Fibroblast of villous mesenchyme (primary cell): Measurements from ENCODE around the gene SPACA4. TPM values are rescaled to one million over a fixed set of nuclear protein-coding genes. Genes with fewer than 3 reads are reported as not detected.

ENCODE experiments used
- DNase-seq: peaks from one replicate; pipeline ENCODE4 v3.0.0-alpha.2; 2010; ENCODE audit warnings: low read depth
- H3K4me3 ChIP-seq: 2 replicates; pipeline ENCODE4 v1.5.1; 2011; ENCODE audit warnings: low read depth, mild to moderate bottlenecking, low read length
- CTCF ChIP-seq: IDR thresholded peaks from 2 replicates; pipeline ENCODE4 v1.5.1; 2012; ENCODE audit warnings: low read depth, mild to moderate bottlenecking, low read length; ENCODE audit not compliant: insufficient read depth
- total RNA-seq: library from RNA; depleted of rRNA; stranded (reverse); fragments of >200 nt; gene quantifications from 2 replicates; pipeline ENCODE4 v1.2.3, GENCODE V29; 2012

The SPACA4 gene
- total RNA-seq, 1 donor: not detected

GRCh38 chr19:48614436-48615230 is 8.1 kb downstream of the SPACA4 start, which contains the start of gene FAM83E:
TSS of gene FAM83E (minus strand) at chr19:48615076. CDS start at chr19:48613372, 1,704 bp downstream.
- TF ChIP-seq CTCF: no peak
- no peak within 1 kb of the TSS for H3K4me3 ChIP-seq
- no peak for DNase-seq

- no peak for TF ChIP-seq CTCF
- H3K4me3 ChIP-seq: no peak overlapping the region
- DNase-seq: no peak
Measured at GRCh38 chr19:48615231-48616040, 8.9 kb downstream of the SPACA4 start.

DNA sequence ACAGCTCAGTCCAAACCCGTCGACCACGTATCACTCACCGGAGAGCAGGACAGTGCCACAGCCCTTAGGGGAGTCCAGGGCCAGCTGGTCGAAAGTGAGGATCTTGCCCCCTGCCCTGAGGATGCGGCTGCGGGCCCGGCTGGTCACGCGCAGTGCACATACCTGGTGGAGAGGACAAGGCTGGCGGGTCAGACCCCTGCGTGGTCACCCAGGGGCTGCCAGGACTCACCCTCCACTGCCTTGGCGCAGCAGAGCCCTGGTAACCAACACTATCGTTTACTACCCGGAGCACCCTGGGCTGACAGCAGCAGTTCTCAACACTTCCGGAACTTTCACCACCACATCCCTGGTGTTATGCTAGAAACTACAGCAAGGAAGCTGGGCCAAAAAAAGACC is 9.5 kb downstream of the SPACA4 start:
- no peak for TF ChIP-seq CTCF
- no peak overlapping the region for H3K4me3 ChIP-seq
- no peak for DNase-seq

DNA sequence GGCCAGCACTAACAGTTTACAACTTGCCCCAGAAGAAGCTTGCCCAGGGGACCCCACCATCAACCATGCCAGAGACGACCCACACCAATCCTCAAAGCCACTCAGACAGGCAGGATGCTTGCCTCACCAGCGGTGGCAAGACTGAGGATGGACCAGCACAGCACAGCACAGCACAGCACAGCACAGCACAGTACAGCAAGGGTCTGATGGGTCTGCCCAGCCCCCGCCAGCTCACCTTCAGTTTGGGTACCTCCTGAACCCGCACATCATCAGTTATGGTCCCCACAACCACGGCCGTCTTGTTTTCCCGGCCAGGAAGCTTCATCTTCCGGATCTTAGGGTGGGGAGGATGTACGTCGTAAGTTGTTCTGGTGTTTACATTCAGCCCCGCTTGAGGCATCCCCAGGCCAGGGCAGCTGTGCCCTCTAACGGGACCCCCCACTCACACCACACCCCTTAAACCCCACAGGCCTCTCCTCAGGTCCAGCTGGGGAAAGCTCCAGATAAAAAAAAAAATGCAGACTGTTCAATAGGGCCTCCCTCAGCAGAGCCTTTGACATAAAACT is 10.0 kb downstream of the SPACA4 start:
- peak overlapping the region; percentile 93 for H3K4me3 ChIP-seq
- DNase-seq: no peak
- TF ChIP-seq CTCF: no peak

DNA sequence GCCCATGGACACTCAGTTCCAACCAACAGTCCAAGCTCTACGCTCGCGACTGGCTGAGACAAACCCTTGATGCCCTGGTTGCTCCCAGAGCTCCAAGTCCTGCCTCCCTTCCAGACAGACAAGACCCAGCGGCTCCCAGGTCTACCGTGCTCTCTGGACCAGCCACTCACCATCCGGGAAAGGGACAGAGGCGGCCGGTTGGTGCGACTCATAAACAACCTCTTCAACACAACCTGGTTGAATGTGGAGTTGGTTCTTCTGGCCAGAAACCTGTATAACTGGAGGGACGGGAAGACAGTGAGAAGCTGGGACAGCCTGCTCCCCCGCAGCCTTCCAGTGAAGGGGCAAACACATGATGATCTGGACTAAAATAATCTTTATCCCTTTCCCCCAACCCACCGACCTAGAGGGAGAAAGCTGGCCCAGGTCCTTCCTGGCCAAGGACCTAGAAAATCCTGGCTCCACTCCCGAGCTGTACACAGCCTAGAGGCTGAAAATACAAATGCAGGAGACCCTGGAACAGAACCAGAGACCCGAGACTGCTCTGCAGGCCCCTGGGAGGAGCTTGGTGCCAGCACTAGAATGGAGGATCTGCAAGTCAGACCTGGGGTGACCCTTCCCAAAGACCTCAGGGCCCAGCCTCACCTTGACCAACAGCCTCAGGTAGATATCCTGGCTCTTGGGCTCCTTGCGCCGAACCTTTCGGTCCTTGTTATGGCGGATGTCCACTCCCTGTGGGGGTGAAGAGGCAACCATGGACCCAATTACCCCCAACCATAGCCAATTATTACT is 10.8 kb downstream of the SPACA4 start:
- no peak for DNase-seq
- peak overlapping the region; percentile 93 for H3K4me3 ChIP-seq
- TF ChIP-seq CTCF: no peak

DNA sequence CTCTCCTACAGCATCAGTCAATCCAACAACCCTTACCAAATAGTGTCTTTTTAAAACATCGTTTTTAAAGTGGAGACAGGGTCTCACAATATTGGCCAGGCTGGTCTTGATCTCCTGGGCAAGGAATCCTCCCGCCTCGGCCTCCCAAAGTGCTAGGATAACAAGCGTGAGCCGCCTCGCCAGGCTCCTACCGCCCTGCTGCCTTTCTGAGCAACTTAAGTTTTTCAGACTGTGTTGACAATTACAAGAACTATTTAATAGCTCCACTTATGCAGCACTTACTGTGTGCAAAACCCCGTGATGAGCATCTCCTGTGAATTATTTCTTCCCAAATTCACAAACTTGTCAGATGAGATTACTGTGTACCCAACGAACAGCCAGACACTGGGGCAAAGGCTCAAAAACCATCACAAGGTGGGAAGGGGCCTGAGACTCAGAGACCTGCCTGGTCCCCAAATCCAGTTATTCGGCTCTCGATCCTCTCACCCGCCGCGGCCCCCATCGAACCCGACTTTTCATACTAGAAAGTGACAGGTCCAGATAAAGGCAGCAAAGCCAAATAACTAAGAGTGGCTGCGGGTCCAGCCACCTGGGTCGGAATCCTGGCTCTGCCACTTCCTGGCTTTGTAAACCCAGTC is 11.9 kb downstream of the SPACA4 start:
- no peak for TF ChIP-seq CTCF
- peak overlapping the region; percentile 93 for H3K4me3 ChIP-seq
- DNase-seq: no peak
